Measurements from ENCODE around the gene ADCY10. TPM values are rescaled to one million over a fixed set of nuclear protein-coding genes. Genes with fewer than 3 reads are reported as not detected.

The ADCY10 gene
- total and polyA plus RNA-seq, 2 of the 8 experiments (the other 6 are each of a cell fraction or from before 2014, with no cell fraction given) = 0.02 TPM; not detected in 1

DNA sequence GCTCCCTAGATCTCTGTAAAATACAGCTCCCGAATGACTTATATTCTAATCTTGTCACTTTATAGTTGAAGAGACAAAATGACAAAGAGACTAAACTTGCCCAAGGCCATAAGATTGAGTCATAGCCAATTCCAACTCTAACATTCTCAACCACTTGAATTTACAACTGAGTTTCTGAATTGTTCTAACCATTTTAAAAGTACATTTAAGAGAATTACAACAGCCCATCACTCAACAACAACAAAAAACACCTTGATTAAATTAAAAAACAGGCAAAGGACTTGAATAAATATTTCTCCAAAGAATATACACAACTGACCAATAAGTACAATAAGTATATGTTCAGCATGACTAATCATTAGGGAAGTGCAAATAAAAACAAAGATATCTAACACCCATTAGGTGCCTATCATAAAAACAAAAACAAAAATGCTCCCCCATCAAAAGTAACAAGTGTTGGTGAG is 8.7 kb upstream of the ADCY10 start:
- H3K56ac ChIP-seq (replicated peaks; ENCODE audit: insufficient read length, low read depth, low read length) = no peak overlapping the region
- no peak overlapping the region for H2BK12ac ChIP-seq (ENCODE audit: low read depth, low read length)
- H3K27ac ChIP-seq (ENCODE audit: low read depth, low read length) = no peak overlapping the region
- H3K4me1 ChIP-seq (replicated peaks in 1 of 4; ENCODE audit: control insufficient read depth in 3 of 4, insufficient read depth in 4 of 4, low read length in 3 of 4) = no peaks in the 10 kb centered on the region; a peak in 1 of 7 replicates
- H4K8ac ChIP-seq (ENCODE audit: extremely low read depth, insufficient read depth, low read length) = no peak overlapping the region
- no peaks in the 10 kb centered on the region for H3K79me2 ChIP-seq (ENCODE audit: control insufficient read depth in 1 of 2, insufficient read depth in 2 of 2, low read length in 2 of 2)
- H3K4me2 ChIP-seq (ENCODE audit: insufficient read depth in 1 of 2, low read depth in 2 of 2, low read length in 2 of 2) = no peak overlapping the region
- H2AK5ac ChIP-seq (ENCODE audit: low read depth, low read length) = no peak overlapping the region
- no peak overlapping the region for H2BK15ac ChIP-seq (ENCODE audit: low read length)
- TF ChIP-seq SUZ12 (IDR thresholded peaks at IDR 0.05; ENCODE audit: low read length) = no peak
- TF ChIP-seq, protein P1, sequence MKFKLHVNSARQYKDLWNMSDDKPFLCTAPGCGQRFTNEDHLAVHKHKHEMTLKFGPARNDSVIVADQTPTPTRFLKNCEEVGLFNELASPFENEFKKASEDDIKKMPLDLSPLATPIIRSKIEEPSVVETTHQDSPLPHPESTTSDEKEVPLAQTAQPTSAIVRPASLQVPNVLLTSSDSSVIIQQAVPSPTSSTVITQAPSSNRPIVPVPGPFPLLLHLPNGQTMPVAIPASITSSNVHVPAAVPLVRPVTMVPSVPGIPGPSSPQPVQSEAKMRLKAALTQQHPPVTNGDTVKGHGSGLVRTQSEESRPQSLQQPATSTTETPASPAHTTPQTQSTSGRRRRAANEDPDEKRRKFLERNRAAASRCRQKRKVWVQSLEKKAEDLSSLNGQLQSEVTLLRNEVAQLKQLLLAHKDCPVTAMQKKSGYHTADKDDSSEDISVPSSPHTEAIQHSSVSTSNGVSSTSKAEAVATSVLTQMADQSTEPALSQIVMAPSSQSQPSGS (IDR thresholded peaks at IDR 0.05; ENCODE audit: low read length) = no peak
- TF ChIP-seq MAFK (IDR thresholded peaks at IDR 0.05; ENCODE audit: low read depth, low read length) = no peak
- no peak for TF ChIP-seq FOSL1 (IDR thresholded peaks at IDR 0.05; ENCODE audit: insufficient read depth, low read depth, low read length)
- no peak for TF ChIP-seq JUN (IDR thresholded peaks at IDR 0.05; ENCODE audit: low read depth, low read length)
- no peak for TF ChIP-seq SP4 (IDR thresholded peaks at IDR 0.05; ENCODE audit: low read length)
- no peak for TF ChIP-seq TEAD4 (IDR thresholded peaks at IDR 0.05; ENCODE audit: low read depth, low read length)
- no peak for TF ChIP-seq GABPA (IDR thresholded peaks at IDR 0.05; ENCODE audit: borderline replicate concordance, insufficient read depth, low read length)
- no peaks in the 10 kb centered on the region for H3K23me2 ChIP-seq (ENCODE audit: low read depth, low read length)
- WGBS, 2 experiments (ENCODE audit: extremely low coverage in 1 of 2, insufficient coverage in 1 of 2, insufficient read length in 1 of 2, insufficient replicate concordance in 2 of 2, low coverage in 1 of 2, low lambda C conversion rate in 2 of 2, missing lambda C conversion rate in 1 of 2) = 93% methylated on average over 1 of the region's 1 CpG; no CpG with 5 or more reads in 1 of the 2 experiments
- no peaks in the 10 kb centered on the region for H3K36me3 ChIP-seq (ENCODE audit: control insufficient read depth in 2 of 4, insufficient read depth in 4 of 4, low read length in 3 of 4)
- H3K4me3 ChIP-seq (ENCODE audit: extremely low read depth in 1 of 4, insufficient read depth in 2 of 4, low read depth in 3 of 4, low read length in 4 of 4) = no peak overlapping the region
- H3K9me3 ChIP-seq (ENCODE audit: insufficient read depth in 2 of 2, low read depth in 1 of 2, low read length in 1 of 2) = no peaks in the 10 kb centered on the region
- H4K91ac ChIP-seq (replicated peaks; ENCODE audit: insufficient read length, low read length) = no peak overlapping the region
- FAIRE-seq (no peak), DNase-seq (ENCODE audit: low read depth in 1 of 2, low spot score in 2 of 2) (no peak)
- no peaks in the 10 kb centered on the region for H3K79me1 ChIP-seq (ENCODE audit: low read depth, low read length)
- H2BK5ac ChIP-seq (ENCODE audit: low read depth, low read length) = no peak overlapping the region
- no peak overlapping the region for H3K18ac ChIP-seq (ENCODE audit: extremely low read depth, low read length)
- peaks cover 0 to 2% of the 10 kb centered on the region in 2 experiments for H4K20me1 ChIP-seq (replicated peaks in 1 of 2; ENCODE audit: control insufficient read depth in 1 of 2, insufficient read depth in 2 of 2, low read length in 2 of 2)
- no peak overlapping the region for H3K14ac ChIP-seq (ENCODE audit: insufficient read length)
- H2BK20ac ChIP-seq (ENCODE audit: low read length) = no peak overlapping the region
- no peaks in the 10 kb centered on the region for H3K27me3 ChIP-seq (replicated peaks in 1 of 4; ENCODE audit: control insufficient read depth in 3 of 4, extremely low read depth in 1 of 4, insufficient read depth in 3 of 4, low read length in 3 of 4)
- no peak overlapping the region for H4K5ac ChIP-seq (ENCODE audit: insufficient read length, low read depth, low read length)
- H3K9ac ChIP-seq (replicated peaks in 1 of 4; ENCODE audit: extremely low read depth in 1 of 4, low read depth in 3 of 4, low read length in 3 of 4) = no peak overlapping the region
- H2AFZ ChIP-seq (ENCODE audit: low read length) = no peak overlapping the region
- CTCF ChIA-PET (ENCODE audit: partially characterized antibody) = interaction anchor here (0.6 kb wide), 1 partner anchor 364 kb away, joined by 4 read pairs; no protein-coding TSS in a partner anchor
- no peak overlapping the region for H3K23ac ChIP-seq (ENCODE audit: insufficient read length)
- H3K4ac ChIP-seq (replicated peaks; ENCODE audit: insufficient read length, low read depth, low read length) = no peak overlapping the region
- no peak overlapping the region for H2BK120ac ChIP-seq (replicated peaks; ENCODE audit: low read depth, low read length)
- POLR2A ChIA-PET (ENCODE audit: partially characterized antibody) = no interaction called here
